BLaER1 (cell line): ENCODE data around the gene LAGE3.

Experiments used
- H3K27ac ChIP-seq: shearing (Covaris generic); formaldehyde crosslinking; 2 replicates; pipeline ENCODE4 v1.8.1; 2022
- H3K27me3 ChIP-seq: shearing (Covaris generic); formaldehyde crosslinking; 2 replicates; pipeline ENCODE4 v1.8.1; 2022
- H3K36me3 ChIP-seq: shearing (Covaris generic); formaldehyde crosslinking; 2 replicates; pipeline ENCODE4 v1.8.1; 2022
- H3K4me1 ChIP-seq: shearing (Covaris generic); formaldehyde crosslinking; 2 replicates; pipeline ENCODE4 v1.8.1; 2022
- H3K4me2 ChIP-seq: shearing (Covaris generic); formaldehyde crosslinking; 2 replicates; pipeline ENCODE4 v1.8.1; 2022
- H3K4me3 ChIP-seq: shearing (Covaris generic); formaldehyde crosslinking; 2 replicates; pipeline ENCODE4 v1.8.1; 2022
- H3K9ac ChIP-seq: shearing (Covaris generic); formaldehyde crosslinking; 2 replicates; pipeline ENCODE4 v1.8.1; 2022
- H3K9me3 ChIP-seq: shearing (Covaris generic); formaldehyde crosslinking; 2 replicates; pipeline ENCODE4 v1.8.1; 2022
- H4K20me1 ChIP-seq: shearing (Covaris generic); formaldehyde crosslinking; 2 replicates; pipeline ENCODE4 v1.8.1; 2022
- Cebpa-rat ChIP-seq: shearing (Covaris generic); IDR thresholded peaks from 2 replicates; pipeline ENCODE4 v1.8.1; 2022

Gene LAGE3

GRCh38 chrX:154515090-154515965 lies 36.2 kb upstream of the LAGE3 start:
- Histone ChIP-seq H3K9ac (peak overlapping the region; percentile 90), H3K27ac (peak overlapping the region; percentile 90), H3K36me3 (peaks cover 9% of the 10 kb centered on the region; the same call in 1 of the 2 replicates), H3K4me3 (peak overlapping the region; percentile 76), H3K27me3 (peaks cover 36% of the 10 kb centered on the region), H3K4me2 (peak overlapping the region; percentile 74), H3K4me1 (peaks cover 44% of the 10 kb centered on the region), H3K9me3 (0 out of 2 replicates have a peak, but pooled peaks cover 18% of the 10 kb centered on the region), H4K20me1 (no peaks in the 10 kb centered on the region)
- no peak for TF ChIP-seq Cebpa-rat

GRCh38 chrX:154513716-154514115 lies 34.6 kb upstream of the LAGE3 start:
- Histone ChIP-seq H3K36me3 (peaks cover 23% of the 10 kb centered on the region; the same call in 1 of the 2 replicates), H3K9ac (no peak overlapping the region), H3K9me3 (peaks cover 32% of the 10 kb centered on the region), H3K4me2 (no peak overlapping the region), H3K4me1 (peaks cover 44% of the 10 kb centered on the region), H4K20me1 (no peaks in the 10 kb centered on the region), H3K27me3 (peaks cover 45% of the 10 kb centered on the region), H3K27ac (no peak overlapping the region), H3K4me3 (no peak overlapping the region)
- no peak for TF ChIP-seq Cebpa-rat

GRCh38 chrX:154512879-154513553 lies 33.9 kb upstream of the LAGE3 start:
- H3K36me3 ChIP-seq: peaks cover 27% of the 10 kb centered on the region; the same call in 1 of the 2 replicates
- H3K4me2 ChIP-seq: no peak overlapping the region
- H4K20me1 ChIP-seq: no peaks in the 10 kb centered on the region
- H3K9ac ChIP-seq: no peak overlapping the region
- peaks cover 33% of the 10 kb centered on the region for H3K9me3 ChIP-seq
- H3K4me3 ChIP-seq: no peak overlapping the region
- H3K27ac ChIP-seq: no peak overlapping the region
- peaks cover 44% of the 10 kb centered on the region for H3K4me1 ChIP-seq
- peaks cover 41% of the 10 kb centered on the region for H3K27me3 ChIP-seq
- no peak for TF ChIP-seq Cebpa-rat

- peaks cover 40% of the 10 kb centered on the region for H3K4me1 ChIP-seq
- H3K4me2 ChIP-seq: peak overlapping the region; percentile 52
- no peak for TF ChIP-seq Cebpa-rat
- H3K4me3 ChIP-seq: no peak overlapping the region
- no peaks in the 10 kb centered on the region for H4K20me1 ChIP-seq
- peaks cover 39% of the 10 kb centered on the region; the same call in 1 of the 2 replicates for H3K36me3 ChIP-seq
- peaks cover 41% of the 10 kb centered on the region for H3K9me3 ChIP-seq
- H3K27me3 ChIP-seq: peaks cover 31% of the 10 kb centered on the region
- peak overlapping the region; percentile 58 for H3K27ac ChIP-seq
- no peak overlapping the region for H3K9ac ChIP-seq
Measured at GRCh38 chrX:154511761-154512160, 32.7 kb upstream of the LAGE3 start.

- Histone ChIP-seq H3K4me3 (no peak overlapping the region), H3K9me3 (peaks cover 43% of the 10 kb centered on the region), H3K27me3 (peaks cover 37% of the 10 kb centered on the region), H3K4me1 (peaks cover 29% of the 10 kb centered on the region), H3K27ac (no peak overlapping the region), H4K20me1 (no peaks in the 10 kb centered on the region), H3K4me2 (no peak overlapping the region), H3K36me3 (peaks cover 58% of the 10 kb centered on the region; the same call in 1 of the 2 replicates), H3K9ac (no peak overlapping the region)
- TF ChIP-seq Cebpa-rat: no peak
Measured at GRCh38 chrX:154509455-154509854, 30.4 kb upstream of the LAGE3 start.

- Histone ChIP-seq H4K20me1 (no peaks in the 10 kb centered on the region), H3K9me3 (peaks cover 43% of the 10 kb centered on the region), H3K4me3 (no peak overlapping the region), H3K4me1 (peaks cover 23% of the 10 kb centered on the region), H3K36me3 (peaks cover 58% of the 10 kb centered on the region; the same call in 1 of the 2 replicates), H3K27me3 (peaks cover 37% of the 10 kb centered on the region), H3K27ac (no peak overlapping the region), H3K4me2 (no peak overlapping the region), H3K9ac (no peak overlapping the region)
- no peak for TF ChIP-seq Cebpa-rat
Measured at GRCh38 chrX:154508384-154508745, 29.3 kb upstream of the LAGE3 start.

GRCh38 chrX:154507673-154508383 lies 28.7 kb upstream of the LAGE3 start:
- Histone ChIP-seq H3K4me2 (no peak overlapping the region), H3K36me3 (peaks cover 58% of the 10 kb centered on the region; the same call in 1 of the 2 replicates), H3K27ac (no peak overlapping the region), H3K4me1 (peaks cover 18% of the 10 kb centered on the region), H3K9me3 (peaks cover 43% of the 10 kb centered on the region), H3K9ac (no peak overlapping the region), H3K4me3 (no peak overlapping the region), H4K20me1 (no peaks in the 10 kb centered on the region), H3K27me3 (peaks cover 39% of the 10 kb centered on the region)
- no peak for TF ChIP-seq Cebpa-rat

GRCh38 chrX:154506483-154507332 lies 27.6 kb upstream of the LAGE3 start:
- H3K4me1 ChIP-seq: peaks cover 7% of the 10 kb centered on the region
- H3K4me3 ChIP-seq: no peak overlapping the region
- no peak for TF ChIP-seq Cebpa-rat
- H3K4me2 ChIP-seq: no peak overlapping the region
- peaks cover 51% of the 10 kb centered on the region; the same call in 1 of the 2 replicates for H3K36me3 ChIP-seq
- peaks cover 43% of the 10 kb centered on the region for H3K9me3 ChIP-seq
- no peak overlapping the region for H3K9ac ChIP-seq
- H3K27me3 ChIP-seq: peaks cover 44% of the 10 kb centered on the region
- H4K20me1 ChIP-seq: no peaks in the 10 kb centered on the region
- H3K27ac ChIP-seq: no peak overlapping the region

- peaks cover 50% of the 10 kb centered on the region; the same call in 1 of the 2 replicates for H3K36me3 ChIP-seq
- H3K9me3 ChIP-seq: peaks cover 43% of the 10 kb centered on the region
- no peak for TF ChIP-seq Cebpa-rat
- no peak overlapping the region for H3K4me3 ChIP-seq
- H3K9ac ChIP-seq: no peak overlapping the region
- no peak overlapping the region for H3K27ac ChIP-seq
- H3K27me3 ChIP-seq: peaks cover 35% of the 10 kb centered on the region
- no peaks in the 10 kb centered on the region for H4K20me1 ChIP-seq
- H3K4me2 ChIP-seq: no peak overlapping the region
- no peaks in the 10 kb centered on the region for H3K4me1 ChIP-seq
Measured at GRCh38 chrX:154505734-154506133, 26.7 kb upstream of the LAGE3 start.
